PC-9 (cell line): ENCODE results near the gene SASH1. TPM values are rescaled to one million over a fixed set of nuclear protein-coding genes. Genes with fewer than 3 reads are reported as not detected.
"Not testable (repeated sequence)": the region's sequence is repeated elsewhere in the genome, so short reads cannot be mapped to it uniquely, and the experiment has no call there.

Source experiments
- BruUV-seq: library from RNA; stranded (reverse); fragments of 400-500 nt; replicated peaks from 2 replicates; lab custom pipeline; 2021; lab: Mats Ljungman, UMichigan
- CTCF ChIA-PET: fragments of 300-600 bp; sonication (Branson Sonifier 250); formaldehyde crosslinking; loops from one replicate; lab custom pipeline; 2022; ENCODE audit warnings: antibody characterized with exemption; lab: Charles Lee
- POLR2A ChIA-PET: fragments of 300-600 bp; sonication (Branson Sonifier 250); formaldehyde crosslinking; loops from one replicate; lab custom pipeline; 2022; ENCODE audit warnings: antibody characterized with exemption; ENCODE audit not compliant: unreplicated experiment; lab: Charles Lee
- DNase-seq, 2 experiments: peaks; one replicate each; pipeline versions ENCODE4 v3.0.0 to v3.0.0-alpha.2; 2015 to 2022; ENCODE audit warnings: mixed read lengths in 1 of 2
- H2AFZ ChIP-seq: fragments of 200-600 bp; sonication (generic); 2 replicates; pipeline ENCODE4 v1.8.1; 2017; ENCODE audit warnings: antibody characterized with exemption
- H3F3A ChIP-seq: fragments of 200-600 bp; sonication (generic); 2 replicates; pipeline ENCODE4 v1.8.1; 2017; ENCODE audit warnings: antibody characterized with exemption, mild to moderate bottlenecking, low read depth; ENCODE audit not compliant: insufficient read depth
- H3K27ac ChIP-seq: fragments of 200-600 bp; sonication (generic); 2 replicates; pipeline ENCODE4 v1.6.1; 2016; ENCODE audit warnings: mixed run types
- H3K27me3 ChIP-seq: fragments of 200-600 bp; sonication (generic); 2 replicates; pipeline ENCODE4 v1.6.1; 2016; ENCODE audit warnings: low read depth, mixed run types; ENCODE audit not compliant: insufficient read depth
- H3K36me3 ChIP-seq: fragments of 200-600 bp; sonication (generic); 2 replicates; pipeline ENCODE4 v1.6.1; 2016; ENCODE audit warnings: low read depth, mixed run types
- H3K4me1 ChIP-seq: fragments of 200-600 bp; sonication (generic); replicated peaks from 2 replicates; pipeline ENCODE4 v1.6.1; 2016; ENCODE audit warnings: mixed run types; ENCODE audit not compliant: insufficient read depth
- H3K4me2 ChIP-seq: fragments of 200-600 bp; sonication (generic); 2 replicates; pipeline ENCODE4 v1.6.1; 2017; ENCODE audit warnings: mixed run types
- H3K4me3 ChIP-seq: fragments of 200-600 bp; sonication (generic); 2 replicates; pipeline ENCODE4 v1.6.1; 2016; ENCODE audit warnings: mixed run types
- H3K79me2 ChIP-seq: fragments of 200-600 bp; sonication (generic); 2 replicates; pipeline ENCODE4 v1.6.1; 2017; ENCODE audit warnings: low read depth, mixed run types
- H3K9me2 ChIP-seq: fragments of 200-600 bp; sonication (generic); 2 replicates; pipeline ENCODE4 v1.8.1; 2017; ENCODE audit warnings: mild to moderate bottlenecking; ENCODE audit not compliant: insufficient read depth
- H3K9me3 ChIP-seq: fragments of 200-600 bp; sonication (generic); 2 replicates; pipeline ENCODE4 v1.8.1; 2016; ENCODE audit warnings: low read depth; ENCODE audit not compliant: insufficient read depth
- H4K20me1 ChIP-seq: fragments of 200-600 bp; sonication (generic); 2 replicates; pipeline ENCODE4 v1.8.1; 2017; ENCODE audit not compliant: insufficient read depth
- CTCF ChIP-seq: fragments of 200-600 bp; sonication (generic); conservative IDR thresholded peaks from 2 replicates; pipeline ENCODE4 v1.6.1; 2017; ENCODE audit warnings: mixed run types, antibody characterized with exemption, mild to moderate bottlenecking, moderate library complexity
- EZH2 ChIP-seq: fragments of 200-600 bp; sonication (generic); IDR thresholded peaks from 2 replicates; pipeline ENCODE4 v1.8.0; 2017; ENCODE audit warnings: antibody characterized with exemption, low read depth
- intact Hi-C: fragments of 100-400 bp; cut with micrococcal nuclease; formaldehyde crosslinking; loops from one replicate; pipeline ENCODE4 v1.10.0; 2022; ENCODE audit not compliant: unreplicated experiment
- total RNA-seq: library from RNA; stranded (reverse); gene quantifications from 2 replicates; pipeline ENCODE4 v1.2.3, GENCODE V29; 2021

The SASH1 gene
- total RNA-seq, 1 experiment from 2014 or later = 32.9 TPM

- no peaks in the 10 kb centered on the region for H3K36me3 ChIP-seq
- no peaks in the 10 kb centered on the region for H3K4me1 ChIP-seq
- H3K9me3 ChIP-seq = no peaks in the 10 kb centered on the region
- no peak overlapping the region for H3K4me3 ChIP-seq
- intact Hi-C loops = no loop called here
- H3K27me3 ChIP-seq = no peaks in the 10 kb centered on the region
- H3F3A ChIP-seq = peaks cover 7% of the 10 kb centered on the region; the same call in 1 of the 2 replicates
- H4K20me1 ChIP-seq = no peaks in the 10 kb centered on the region
- no peak overlapping the region for H2AFZ ChIP-seq
- H3K79me2 ChIP-seq = peaks cover 24% of the 10 kb centered on the region; the same call in 1 of the 2 replicates
- H3K27ac ChIP-seq = no peak overlapping the region
- H3K9me2 ChIP-seq = no peaks in the 10 kb centered on the region
- CTCF ChIA-PET = no interaction called here
- POLR2A ChIA-PET = no interaction called here
- no peak overlapping the region for H3K4me2 ChIP-seq
- BruUV-seq = no TSS peak
- TF ChIP-seq EZH2 (no peak), CTCF (no peak)
- no peak for DNase-seq
Measured at GRCh38 chr6:148379481-148379880, 36.8 kb downstream of the SASH1 start.

- Histone ChIP-seq H3K4me2 (no peak overlapping the region), H3K27me3 (no peaks in the 10 kb centered on the region), H3K36me3 (no peaks in the 10 kb centered on the region), H3K4me3 (no peak overlapping the region), H4K20me1 (no peaks in the 10 kb centered on the region), H3K79me2 (peaks cover 24% of the 10 kb centered on the region; the same call in 1 of the 2 replicates), H3K9me2 (no peaks in the 10 kb centered on the region), H3F3A (peaks cover 7% of the 10 kb centered on the region; the same call in 1 of the 2 replicates), H3K9me3 (no peaks in the 10 kb centered on the region), H2AFZ (no peak overlapping the region), H3K4me1 (no peaks in the 10 kb centered on the region), H3K27ac (no peak overlapping the region)
- ChIA-PET POLR2A (no interaction called here), CTCF (no interaction called here)
- DNase-seq = no peak
- TF ChIP-seq EZH2 (no peak), CTCF (no peak)
- intact Hi-C loops = no loop called here
- no TSS peak for BruUV-seq
Measured at GRCh38 chr6:148379966-148380713, 37.5 kb downstream of the SASH1 start.

- H3K36me3 ChIP-seq, H3K9me3 ChIP-seq, H2AFZ ChIP-seq, H3K27ac ChIP-seq, H3K4me3 ChIP-seq, CTCF ChIA-PET, intact Hi-C loops, H3K4me2 ChIP-seq, H3K4me1 ChIP-seq, BruUV-seq, H3F3A ChIP-seq, POLR2A ChIA-PET, DNase-seq, H4K20me1 ChIP-seq, H3K27me3 ChIP-seq, H3K9me2 ChIP-seq: not testable (repeated sequence)
- H3K79me2 ChIP-seq = peaks cover 24% of the 10 kb centered on the region; the same call in 1 of the 2 replicates
Measured at GRCh38 chr6:148382051-148382450, 39.4 kb downstream of the SASH1 start.
